ENCODE data around the gene ADAM23. TPM values are rescaled to one million over a fixed set of nuclear protein-coding genes. Genes with fewer than 3 reads are reported as not detected.

The ADAM23 gene, protein sequence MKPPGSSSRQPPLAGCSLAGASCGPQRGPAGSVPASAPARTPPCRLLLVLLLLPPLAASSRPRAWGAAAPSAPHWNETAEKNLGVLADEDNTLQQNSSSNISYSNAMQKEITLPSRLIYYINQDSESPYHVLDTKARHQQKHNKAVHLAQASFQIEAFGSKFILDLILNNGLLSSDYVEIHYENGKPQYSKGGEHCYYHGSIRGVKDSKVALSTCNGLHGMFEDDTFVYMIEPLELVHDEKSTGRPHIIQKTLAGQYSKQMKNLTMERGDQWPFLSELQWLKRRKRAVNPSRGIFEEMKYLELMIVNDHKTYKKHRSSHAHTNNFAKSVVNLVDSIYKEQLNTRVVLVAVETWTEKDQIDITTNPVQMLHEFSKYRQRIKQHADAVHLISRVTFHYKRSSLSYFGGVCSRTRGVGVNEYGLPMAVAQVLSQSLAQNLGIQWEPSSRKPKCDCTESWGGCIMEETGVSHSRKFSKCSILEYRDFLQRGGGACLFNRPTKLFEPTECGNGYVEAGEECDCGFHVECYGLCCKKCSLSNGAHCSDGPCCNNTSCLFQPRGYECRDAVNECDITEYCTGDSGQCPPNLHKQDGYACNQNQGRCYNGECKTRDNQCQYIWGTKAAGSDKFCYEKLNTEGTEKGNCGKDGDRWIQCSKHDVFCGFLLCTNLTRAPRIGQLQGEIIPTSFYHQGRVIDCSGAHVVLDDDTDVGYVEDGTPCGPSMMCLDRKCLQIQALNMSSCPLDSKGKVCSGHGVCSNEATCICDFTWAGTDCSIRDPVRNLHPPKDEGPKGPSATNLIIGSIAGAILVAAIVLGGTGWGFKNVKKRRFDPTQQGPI
- total RNA-seq: 3.9 and 11.6 TPM in 2 replicates

DNA sequence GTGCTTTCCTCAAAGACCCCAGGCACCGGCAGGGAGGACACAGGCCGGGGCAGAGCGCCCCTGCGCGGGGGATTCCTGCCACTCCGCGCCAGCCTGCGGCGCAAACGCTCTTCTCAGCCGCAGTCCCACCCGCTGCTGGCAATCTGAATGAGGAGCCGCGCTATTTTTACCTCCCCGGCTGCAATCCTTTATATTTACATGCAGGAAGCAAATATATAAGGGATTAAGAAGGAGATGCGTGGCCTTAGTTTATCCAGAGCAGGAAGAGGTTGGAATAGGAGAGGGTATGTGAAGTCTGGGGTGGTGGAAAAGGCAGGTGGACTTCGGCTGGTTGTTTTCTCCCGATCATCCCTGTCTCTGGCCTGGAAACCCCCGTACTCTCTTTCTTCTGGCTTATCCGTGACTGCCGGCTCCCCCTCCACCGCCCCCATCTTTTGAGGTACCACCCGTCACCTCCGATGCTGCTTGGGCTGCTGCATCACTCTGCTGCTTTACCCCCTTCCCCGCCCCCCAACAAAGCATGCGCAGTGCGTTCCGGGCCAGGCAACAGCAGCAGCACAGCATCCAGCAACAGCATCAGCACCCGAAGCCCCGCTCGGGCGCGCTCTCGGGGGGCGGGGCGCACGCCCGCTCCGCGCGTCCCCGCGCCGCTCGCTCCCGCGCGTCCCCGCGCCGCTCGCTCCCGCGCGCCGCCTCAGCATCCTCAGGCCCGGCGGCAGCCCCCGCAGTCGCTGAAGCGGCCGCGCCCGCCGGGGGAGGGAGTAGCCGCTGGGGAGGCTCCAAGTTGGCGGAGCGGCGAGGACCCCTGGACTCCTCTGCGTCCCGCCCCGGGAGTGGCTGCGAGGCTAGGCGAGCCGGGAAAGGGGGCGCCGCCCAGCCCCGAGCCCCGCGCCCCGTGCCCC is at the start of gene ADAM23:
Gene ADAM23, plus strand, starts transcription at position 700 of the 902 bp plus-strand sequence. CDS start 335 bp downstream, outside the sequence.

DNA sequence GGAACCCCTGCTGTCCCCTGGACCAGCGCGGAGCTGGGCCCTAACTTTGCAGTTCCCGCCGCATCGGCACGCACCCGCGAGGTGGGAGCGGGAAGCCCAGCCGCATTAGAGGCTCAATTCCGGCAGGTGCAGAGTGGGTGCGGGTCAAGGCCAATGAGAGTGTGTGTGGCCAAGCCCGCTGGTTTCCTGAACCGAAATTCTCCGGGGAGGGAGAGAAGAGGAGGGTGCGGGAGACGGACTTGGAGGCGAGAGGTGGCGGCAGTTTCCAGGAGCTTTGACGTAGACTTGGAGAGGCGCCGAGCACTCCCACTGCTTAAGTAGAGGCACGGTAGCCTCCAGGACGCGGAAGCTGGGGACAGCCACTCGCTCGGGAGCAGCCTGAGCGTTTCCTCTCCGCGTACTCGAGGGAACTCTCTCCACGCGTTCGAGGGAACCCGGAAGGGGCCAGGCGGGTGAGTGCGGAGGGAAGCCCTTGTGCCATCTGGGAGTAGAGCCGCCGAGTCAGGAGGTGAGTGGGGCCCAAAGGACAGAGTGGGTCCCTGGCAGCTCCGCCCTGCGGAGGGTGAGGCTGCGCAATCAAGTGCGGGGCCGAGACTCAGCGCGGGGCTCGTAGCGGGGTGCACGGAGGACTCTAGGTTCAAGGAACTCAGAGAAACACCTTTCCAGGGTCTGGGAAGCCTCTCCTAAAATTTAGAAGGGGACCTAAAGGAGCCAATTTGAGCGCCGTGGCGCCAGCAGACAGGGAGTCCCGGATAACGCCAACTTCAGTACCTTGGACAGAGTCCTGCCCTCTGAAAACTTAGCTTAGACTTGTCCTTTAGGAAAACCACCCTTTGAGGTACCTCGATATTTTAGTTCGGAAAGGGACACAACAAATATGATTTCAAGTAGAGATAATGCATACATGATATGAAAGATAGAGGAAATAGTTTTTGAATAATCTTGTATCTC is 199.0 kb downstream of the ADAM23 start, which contains the start of gene FAM237A:
Gene FAM237A, plus strand, starts transcription at position 413 of the 951 bp plus-strand sequence. CDS start 1,750 bp downstream, outside the sequence.

Other genes starting within 250 kb of the ADAM23 start
- gene ZDBF2, start 168.9 kb upstream of the ADAM23 start, total RNA-seq: 15.2 and 36.1 TPM in 2 replicates
- not detected in 2 replicates for gene FAM237A, start 199.0 kb downstream of the ADAM23 start, total RNA-seq